ENCODE measurements around the gene RAB11A.

DNA sequence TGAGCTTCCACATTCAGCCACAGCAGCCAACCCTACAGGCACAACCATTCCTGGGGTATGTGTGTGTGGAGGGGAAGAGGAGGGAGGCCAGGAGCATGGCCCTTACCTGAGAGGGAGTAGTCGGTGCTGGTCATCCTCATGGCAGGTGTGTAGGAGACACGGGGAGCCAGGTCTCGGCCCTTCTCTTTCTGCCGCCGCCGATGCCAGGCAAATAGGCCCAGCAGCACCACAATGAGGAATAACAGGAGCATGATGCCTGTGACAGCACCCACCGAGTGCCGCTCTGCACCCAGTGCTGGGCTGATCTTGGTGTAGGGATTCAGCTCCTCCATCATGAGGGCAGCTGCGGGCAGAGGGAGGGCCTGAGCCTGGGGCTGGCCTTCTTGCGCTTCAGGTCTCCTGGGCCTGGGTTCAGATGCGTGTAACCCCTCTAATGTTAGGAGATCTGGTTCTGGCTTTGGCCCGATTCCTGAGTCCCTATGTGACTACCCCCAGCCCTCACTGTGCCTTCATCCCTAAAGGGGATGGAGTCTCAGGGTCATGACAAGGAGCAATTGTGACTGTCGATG is 44.4 kb downstream of the RAB11A start:
- TF ChIP-seq, protein P1, sequence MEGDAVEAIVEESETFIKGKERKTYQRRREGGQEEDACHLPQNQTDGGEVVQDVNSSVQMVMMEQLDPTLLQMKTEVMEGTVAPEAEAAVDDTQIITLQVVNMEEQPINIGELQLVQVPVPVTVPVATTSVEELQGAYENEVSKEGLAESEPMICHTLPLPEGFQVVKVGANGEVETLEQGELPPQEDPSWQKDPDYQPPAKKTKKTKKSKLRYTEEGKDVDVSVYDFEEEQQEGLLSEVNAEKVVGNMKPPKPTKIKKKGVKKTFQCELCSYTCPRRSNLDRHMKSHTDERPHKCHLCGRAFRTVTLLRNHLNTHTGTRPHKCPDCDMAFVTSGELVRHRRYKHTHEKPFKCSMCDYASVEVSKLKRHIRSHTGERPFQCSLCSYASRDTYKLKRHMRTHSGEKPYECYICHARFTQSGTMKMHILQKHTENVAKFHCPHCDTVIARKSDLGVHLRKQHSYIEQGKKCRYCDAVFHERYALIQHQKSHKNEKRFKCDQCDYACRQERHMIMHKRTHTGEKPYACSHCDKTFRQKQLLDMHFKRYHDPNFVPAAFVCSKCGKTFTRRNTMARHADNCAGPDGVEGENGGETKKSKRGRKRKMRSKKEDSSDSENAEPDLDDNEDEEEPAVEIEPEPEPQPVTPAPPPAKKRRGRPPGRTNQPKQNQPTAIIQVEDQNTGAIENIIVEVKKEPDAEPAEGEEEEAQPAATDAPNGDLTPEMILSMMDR (IDR thresholded peaks at IDR 0.05; ENCODE audit: extremely low read depth in 1 of 2, insufficient read depth in 1 of 2, low read depth in 1 of 2, low read length in 2 of 2), result no peak
- TF ChIP-seq POLR2A (IDR thresholded peaks at IDR 0.05; ENCODE audit: low read depth, low read length) (no peak), GATA2 (IDR thresholded peaks at IDR 0.05; ENCODE audit: insufficient read depth, insufficient read length, low read depth, low read length) (no peak), EZH2 (IDR thresholded peaks at IDR 0.05; ENCODE audit: borderline replicate concordance, low read depth, low read length, severe bottlenecking) (no peak), POLR2AphosphoS5 (IDR thresholded peaks at IDR 0.05; ENCODE audit: insufficient read depth, low read depth, low read length) (no peak)

All from endothelial cell of umbilical vein (primary cell).